MG63 (cell line): ENCODE data around the gene CREB5. TPM values are rescaled to one million over a fixed set of nuclear protein-coding genes. Genes with fewer than 3 reads are reported as not detected.

Experiments
- DNase-seq: peaks from one replicate; pipeline ENCODE4 v3.0.0-alpha.2; 2020
- H3K27me3 ChIP-seq: fragments of 250-450 bp; sonication (Bioruptor Pico); 2 replicates; pipeline ENCODE4 v1.5.1; 2020; ENCODE audit warnings: mild to moderate bottlenecking, moderate library complexity
- H3K36me3 ChIP-seq: fragments of 250-450 bp; sonication (Bioruptor Pico); 2 replicates; pipeline ENCODE4 v1.5.1; 2020; ENCODE audit warnings: mild to moderate bottlenecking, moderate library complexity
- H3K4me3 ChIP-seq: fragments of 250-450 bp; sonication (Bioruptor Pico); 2 replicates; pipeline ENCODE4 v1.5.1; 2020; ENCODE audit warnings: mild to moderate bottlenecking, moderate library complexity
- H3K9me3 ChIP-seq: fragments of 250-450 bp; sonication (Bioruptor Pico); 2 replicates; pipeline ENCODE4 v1.5.1; 2020; ENCODE audit warnings: mild to moderate bottlenecking, moderate library complexity
- total RNA-seq: library from RNA; depleted of rRNA; stranded (reverse); fragments of >200 nt; shearing (Covaris generic); gene quantifications from 2 replicates; pipeline ENCODE4 v1.2.3, GENCODE V29; 2014; ENCODE audit warnings: low replicate concordance

The CREB5 gene
- total RNA-seq, 1 experiment from 2014 or later: 19.4 TPM

DNA sequence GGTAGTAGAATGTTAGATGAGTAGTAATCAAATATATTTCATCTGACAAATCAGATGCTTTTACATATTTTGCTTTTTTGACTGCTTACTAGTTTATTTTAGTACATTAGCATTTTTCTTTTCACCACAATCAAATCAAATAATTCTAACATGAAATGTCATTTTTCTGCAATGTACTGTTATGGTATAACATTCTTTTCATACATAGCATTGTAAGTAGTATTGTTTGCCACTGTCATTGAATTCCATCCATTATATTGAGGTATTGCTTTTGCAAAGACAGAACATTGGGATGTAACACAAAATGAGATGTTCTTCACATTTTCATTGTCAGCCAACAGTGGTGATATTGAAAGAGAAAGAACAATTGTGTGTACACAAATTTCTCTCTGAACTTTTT, 438.4 kb downstream of the CREB5 start:
- no peaks in the 10 kb centered on the region for H3K36me3 ChIP-seq

DNA sequence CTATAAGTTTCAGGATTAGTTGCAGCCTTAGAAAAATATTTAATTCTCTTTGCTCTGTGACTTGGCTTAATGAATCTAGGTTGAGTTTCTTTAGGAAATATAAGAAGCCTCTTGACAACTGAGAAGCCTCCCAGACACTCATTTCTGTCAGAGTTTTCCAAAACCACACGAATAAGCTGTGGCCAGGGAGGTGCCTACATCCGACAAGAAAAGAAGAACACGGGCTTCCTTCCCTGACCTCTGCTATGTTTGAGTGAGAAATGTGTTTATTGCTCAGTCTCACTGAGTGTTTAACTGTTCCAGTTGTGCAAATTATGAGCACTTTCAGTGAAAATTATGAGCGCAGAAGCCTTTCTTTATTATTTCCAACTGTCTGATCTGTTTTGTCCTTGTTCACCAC, 440.8 kb downstream of the CREB5 start:
- Histone ChIP-seq H3K9me3 (no peaks in the 10 kb centered on the region), H3K27me3 (no peaks in the 10 kb centered on the region)
- no peak for DNase-seq

More for the DNA sequence above, 438.4 kb downstream of the CREB5 start:
- Histone ChIP-seq H3K9me3 (no peaks in the 10 kb centered on the region), H3K27me3 (no peaks in the 10 kb centered on the region), H3K4me3 (no peak overlapping the region)
- DNase-seq: no peak

GRCh38 chr7:28853834-28854749, 441.8 kb downstream of the CREB5 start:
- Histone ChIP-seq H3K27me3 (no peaks in the 10 kb centered on the region), H3K36me3 (no peaks in the 10 kb centered on the region), H3K9me3 (no peaks in the 10 kb centered on the region), H3K4me3 (peak overlapping the region; percentile 46)
- DNase-seq: peak; percentile 77

More for the DNA sequence above, 440.8 kb downstream of the CREB5 start:
- no peaks in the 10 kb centered on the region for H3K36me3 ChIP-seq
- no peak overlapping the region for H3K4me3 ChIP-seq

DNA sequence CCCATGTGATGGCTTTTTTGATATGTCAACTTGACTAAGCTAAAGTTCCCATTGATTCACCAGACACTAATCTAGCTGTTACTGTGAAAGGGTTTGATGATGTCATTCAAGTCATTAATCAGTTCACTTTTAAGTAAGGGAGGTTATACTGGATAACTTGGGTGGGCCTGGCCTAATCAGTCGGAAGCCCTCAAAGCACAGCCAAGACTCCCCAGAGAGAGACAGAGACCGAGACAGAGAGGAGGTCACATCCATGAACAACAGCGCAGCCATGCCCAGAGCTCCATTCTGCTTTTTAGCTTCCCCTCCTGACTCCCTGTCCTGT, 442.4 kb downstream of the CREB5 start:
- no peaks in the 10 kb centered on the region for H3K36me3 ChIP-seq
- no peaks in the 10 kb centered on the region for H3K27me3 ChIP-seq
- no peak overlapping the region for H3K4me3 ChIP-seq
- DNase-seq: no peak
- no peaks in the 10 kb centered on the region for H3K9me3 ChIP-seq

- Histone ChIP-seq H3K27me3 (no peaks in the 10 kb centered on the region), H3K36me3 (no peaks in the 10 kb centered on the region), H3K4me3 (no peak overlapping the region), H3K9me3 (no peaks in the 10 kb centered on the region)
- DNase-seq: peak; percentile 94
Measured at GRCh38 chr7:28855538-28856217, 443.4 kb downstream of the CREB5 start.

- H3K27me3 ChIP-seq: no peaks in the 10 kb centered on the region
- H3K36me3 ChIP-seq: no peaks in the 10 kb centered on the region
- DNase-seq: no peak
- no peaks in the 10 kb centered on the region for H3K9me3 ChIP-seq
- no peak overlapping the region for H3K4me3 ChIP-seq
Measured at GRCh38 chr7:28856656-28857055, 444.3 kb downstream of the CREB5 start.

DNA sequence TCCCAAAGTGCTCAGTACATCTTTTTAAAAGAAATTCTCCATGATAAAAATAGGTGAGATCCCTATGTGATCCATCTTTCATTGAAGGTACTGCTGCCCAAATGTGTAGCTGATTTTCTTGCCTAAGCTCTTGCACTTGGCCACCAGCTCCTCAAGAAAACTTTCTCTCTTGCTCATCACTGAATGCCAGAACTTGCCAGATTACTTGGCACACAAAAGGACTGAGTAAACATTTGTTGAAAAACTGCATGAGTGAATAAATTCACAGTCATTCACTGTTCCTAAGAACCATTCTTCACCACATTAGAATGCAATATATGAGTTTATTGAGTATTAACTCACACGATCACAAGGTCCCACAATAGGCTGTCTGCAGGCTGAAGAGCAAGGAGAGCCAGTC, 445.9 kb downstream of the CREB5 start:
- H3K27me3 ChIP-seq: no peaks in the 10 kb centered on the region
- H3K4me3 ChIP-seq: no peak overlapping the region
- H3K9me3 ChIP-seq: no peaks in the 10 kb centered on the region
- no peaks in the 10 kb centered on the region for H3K36me3 ChIP-seq
- peak; percentile 79 for DNase-seq

DNA sequence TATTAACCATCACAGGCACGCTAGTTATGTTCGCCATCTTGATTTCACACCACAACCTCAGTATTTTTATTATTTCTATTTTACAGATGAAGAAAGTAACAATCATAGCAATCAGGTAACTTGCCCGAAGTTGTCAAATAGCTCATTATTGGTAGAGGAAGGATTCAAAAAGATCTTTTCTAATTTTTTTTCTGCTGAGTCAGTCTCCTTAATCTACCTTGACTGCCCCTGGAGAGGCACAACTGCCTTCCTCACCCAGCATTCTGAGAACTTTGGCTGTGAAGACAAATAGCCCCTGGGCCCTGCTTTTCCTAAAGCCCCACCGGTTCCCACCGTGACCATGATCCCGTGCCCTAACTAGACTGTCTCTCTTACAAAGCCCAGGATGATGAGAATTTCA, 446.6 kb downstream of the CREB5 start:
- DNase-seq: no peak
- Histone ChIP-seq H3K9me3 (no peaks in the 10 kb centered on the region), H3K4me3 (no peak overlapping the region), H3K27me3 (no peaks in the 10 kb centered on the region), H3K36me3 (no peaks in the 10 kb centered on the region)

DNA sequence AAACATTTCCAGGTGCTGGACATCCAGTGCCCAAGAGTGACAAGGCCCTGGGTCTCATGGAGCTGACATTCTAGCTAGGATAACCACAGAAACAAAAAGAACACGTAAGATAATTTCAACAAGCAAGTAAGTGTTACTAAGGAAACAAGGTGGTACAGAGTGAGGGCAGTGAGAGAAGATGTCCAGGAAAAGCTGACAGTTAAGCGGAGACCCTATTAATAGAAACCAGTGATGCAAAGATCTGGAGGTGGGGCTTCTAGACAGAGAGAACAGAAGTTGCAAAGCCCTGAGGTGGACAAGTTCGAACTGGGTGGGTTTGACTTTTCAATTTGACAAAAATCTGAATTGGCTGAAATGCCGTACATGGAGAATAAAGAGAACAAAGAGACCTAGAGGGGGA, 449.5 kb downstream of the CREB5 start:
- no peak overlapping the region for H3K4me3 ChIP-seq
- no peaks in the 10 kb centered on the region for H3K9me3 ChIP-seq
- no peak for DNase-seq
- H3K36me3 ChIP-seq: no peaks in the 10 kb centered on the region
- H3K27me3 ChIP-seq: no peaks in the 10 kb centered on the region

DNA sequence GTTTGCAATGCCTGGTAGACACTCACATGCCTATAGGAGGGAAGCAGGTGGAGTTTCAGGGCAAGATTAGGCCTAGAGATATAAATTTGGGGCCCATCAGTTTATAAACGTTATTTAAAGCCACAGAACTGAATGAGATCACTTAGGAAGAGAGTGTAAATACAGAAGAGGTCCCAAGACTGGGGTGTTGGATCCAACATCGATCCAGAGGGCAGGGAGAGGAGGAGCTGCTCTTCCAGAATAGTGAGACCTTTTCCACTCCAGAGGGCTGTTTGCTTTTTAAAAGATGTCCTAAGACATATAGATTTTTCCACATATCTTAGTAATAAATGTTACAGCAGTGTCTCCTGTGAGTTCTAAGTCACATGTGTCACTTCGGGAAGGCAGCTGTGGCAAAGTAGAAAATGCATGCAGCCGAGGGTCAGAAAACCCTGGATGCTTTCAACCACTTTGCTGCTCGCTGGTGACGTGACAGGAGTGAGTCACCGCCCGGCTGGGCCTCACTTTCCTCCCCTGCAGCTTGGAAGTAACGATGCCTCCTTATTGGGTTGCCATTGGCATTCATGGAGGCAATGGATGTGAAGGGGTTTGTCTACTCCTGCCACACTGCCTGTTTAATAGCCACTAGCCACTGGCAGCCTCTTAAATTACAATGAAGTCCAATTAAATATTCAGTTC, 450.4 kb downstream of the CREB5 start:
- Histone ChIP-seq H3K36me3 (no peaks in the 10 kb centered on the region), H3K9me3 (no peaks in the 10 kb centered on the region), H3K4me3 (no peak overlapping the region), H3K27me3 (no peaks in the 10 kb centered on the region)
- DNase-seq: no peak

DNA sequence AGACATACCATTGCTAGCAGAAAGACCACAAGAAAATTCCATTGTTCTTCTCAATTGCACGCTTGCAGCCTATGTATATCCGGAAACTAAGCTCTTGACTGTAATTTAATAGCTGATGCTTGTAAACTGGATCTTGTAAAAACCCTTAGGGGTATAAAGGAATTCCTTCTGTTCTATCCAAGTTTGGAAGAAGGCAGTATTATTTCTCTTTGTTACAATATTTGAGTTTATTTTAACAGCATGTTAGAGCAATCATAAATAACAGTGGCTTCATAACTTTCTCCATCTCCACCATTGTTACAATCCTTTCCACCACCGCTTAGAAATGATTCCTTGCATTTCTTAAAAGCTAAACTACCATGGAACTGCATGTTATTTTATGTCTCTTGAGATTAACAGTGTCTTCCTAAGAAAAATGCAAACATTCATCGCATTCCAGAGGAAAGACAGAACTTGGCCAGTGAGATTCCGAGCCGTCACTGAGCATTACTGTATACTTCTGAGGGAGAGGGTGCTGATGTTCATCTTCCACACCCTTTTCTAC, 453.4 kb downstream of the CREB5 start:
- no peak for DNase-seq
- Histone ChIP-seq H3K4me3 (no peak overlapping the region), H3K27me3 (no peaks in the 10 kb centered on the region), H3K36me3 (no peaks in the 10 kb centered on the region), H3K9me3 (no peaks in the 10 kb centered on the region)

- no peak for DNase-seq
- Histone ChIP-seq H3K27me3 (no peaks in the 10 kb centered on the region), H3K36me3 (no peaks in the 10 kb centered on the region)
Measured at GRCh38 chr7:28868712-28869111, 456.4 kb downstream of the CREB5 start.

GRCh38 chr7:28871077-28871476, 458.8 kb downstream of the CREB5 start:
- Histone ChIP-seq H3K27me3 (no peaks in the 10 kb centered on the region), H3K9me3 (no peaks in the 10 kb centered on the region), H3K4me3 (no peak overlapping the region), H3K36me3 (no peaks in the 10 kb centered on the region)
- DNase-seq: no peak

More at GRCh38 chr7:28868712-28869111, 456.4 kb downstream of the CREB5 start:
- no peak overlapping the region for H3K4me3 ChIP-seq
- H3K9me3 ChIP-seq: no peaks in the 10 kb centered on the region

- Histone ChIP-seq H3K9me3 (no peaks in the 10 kb centered on the region), H3K4me3 (no peak overlapping the region), H3K36me3 (no peaks in the 10 kb centered on the region)
Measured at GRCh38 chr7:28871631-28872030, 459.3 kb downstream of the CREB5 start.

GRCh38 chr7:28872226-28872625, 459.9 kb downstream of the CREB5 start:
- Histone ChIP-seq H3K27me3 (no peaks in the 10 kb centered on the region), H3K36me3 (no peaks in the 10 kb centered on the region), H3K4me3 (no peak overlapping the region), H3K9me3 (no peaks in the 10 kb centered on the region)
- no peak for DNase-seq

More at GRCh38 chr7:28871631-28872030, 459.3 kb downstream of the CREB5 start:
- no peak for DNase-seq
- no peaks in the 10 kb centered on the region for H3K27me3 ChIP-seq

GRCh38 chr7:28873365-28873764, 461.0 kb downstream of the CREB5 start:
- no peak for DNase-seq
- H3K36me3 ChIP-seq: no peaks in the 10 kb centered on the region
- peaks cover 2% of the 10 kb centered on the region; the same call in 1 of the 2 replicates for H3K27me3 ChIP-seq
- no peak overlapping the region for H3K4me3 ChIP-seq
- no peaks in the 10 kb centered on the region for H3K9me3 ChIP-seq

DNA sequence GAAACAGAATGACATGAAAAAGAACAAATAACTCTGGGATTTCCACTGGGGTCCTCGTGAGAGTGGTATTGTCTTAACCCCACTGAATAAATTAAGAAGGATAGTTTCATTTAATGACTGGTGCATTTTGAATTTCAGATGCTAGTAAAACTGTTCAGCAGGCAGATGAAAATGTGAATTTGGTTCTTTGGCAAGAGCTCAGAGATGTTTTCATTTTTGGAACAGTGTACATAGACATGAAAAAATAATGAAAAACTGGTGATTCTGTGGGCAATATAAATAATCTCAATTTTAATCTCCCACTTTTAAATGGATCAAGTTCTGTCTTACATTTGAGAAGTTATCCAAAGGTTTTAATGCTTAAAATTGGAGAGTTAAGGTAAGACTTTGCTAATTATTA, 461.7 kb downstream of the CREB5 start:
- DNase-seq: no peak
- H3K9me3 ChIP-seq: no peaks in the 10 kb centered on the region
- no peak overlapping the region for H3K4me3 ChIP-seq
- H3K36me3 ChIP-seq: no peaks in the 10 kb centered on the region
- peaks cover 2% of the 10 kb centered on the region; the same call in 1 of the 2 replicates for H3K27me3 ChIP-seq
